ENCODE results near the gene BRD4. TPM values are rescaled to one million over a fixed set of nuclear protein-coding genes. Genes with fewer than 3 reads are reported as not detected.
A peak's percentile ranks its signal among the peaks of the same experiment; 100 is the strongest.

BRD4 gene
- polyA plus RNA-seq, 3 donors = 3.7 to 19.2 (median 4.2) TPM

- Mint-ChIP-seq H3K4me1 (no peaks in the 10 kb centered on the region), H3K4me3 (no peak overlapping the region), H3K9me3 (peaks cover 0 to 2% (median 0%) of the 10 kb centered on the region in 7 donors), H3K27me3 (ENCODE audit: low read depth in 3 of 3) (no peaks in the 10 kb centered on the region), H3K27ac (peak overlapping the region in 3 of 7 donors; percentile 36 to 60 (median 41)), H3K36me3 (peaks cover 73 to 96% of the 10 kb centered on the region in 2 donors)
- Histone ChIP-seq H3K4me3 (replicated peaks in 1 of 3; ENCODE audit: low read depth in 2 of 3, low read length in 3 of 3) (no peak overlapping the region), H2AFZ (ENCODE audit: insufficient read depth, low read depth, low read length, poor library complexity, severe bottlenecking) (no peak overlapping the region), H3K27me3 (ENCODE audit: control insufficient read depth in 2 of 2, insufficient read depth in 2 of 2, low read length in 2 of 2) (no peaks in the 10 kb centered on the region), H3K4me1 (ENCODE audit: control insufficient read depth in 1 of 2, insufficient read depth in 2 of 2, low read length in 2 of 2) (no peaks in the 10 kb centered on the region), H3K27ac (ENCODE audit: low read depth in 1 of 2, low read length in 2 of 2) (peak overlapping the region in 1 of 2 donors; percentile 42), H4K20me1 (ENCODE audit: insufficient read depth, low read length) (peaks cover 100% of the 10 kb centered on the region), H3K9ac (ENCODE audit: insufficient read depth, low read length, poor library complexity, severe bottlenecking) (no peak overlapping the region), H3K4me2 (replicated peaks; ENCODE audit: extremely low read depth, low read length, poor library complexity, severe bottlenecking) (no peak overlapping the region), H3K36me3 (replicated peaks in 1 of 2; ENCODE audit: control insufficient read depth in 1 of 2, insufficient read depth in 2 of 2, low read length in 2 of 2) (peaks cover 96 to 99% of the 10 kb centered on the region in 2 donors), H3K9me3 (replicated peaks in 1 of 2; ENCODE audit: control insufficient read depth in 1 of 2, insufficient read depth in 1 of 2, low read length in 2 of 2) (no peaks in the 10 kb centered on the region), H3K79me2 (ENCODE audit: insufficient read depth, low read length) (peaks cover 24% of the 10 kb centered on the region)
- WGBS (ENCODE audit: insufficient coverage) = 100% methylated on average over 9 of the region's 24 CpGs
- DNase-seq = no peak
- intact Hi-C loops (cut with micrococcal nuclease) = loop anchor here in 1 of 2 donors (5.0 kb wide), 1 partner anchor 74 kb away; no protein-coding TSS in a partner anchor
- TF ChIP-seq CTCF (IDR thresholded peaks at IDR 0.05) = no peak
Measured at GRCh38 chr19:15251010-15251748, 81.2 kb downstream of the BRD4 start.

GRCh38 chr19:15250640-15250993 is 81.7 kb downstream of the BRD4 start:
- Histone ChIP-seq H3K4me3 (replicated peaks in 1 of 3; ENCODE audit: low read depth in 2 of 3, low read length in 3 of 3) (no peak overlapping the region), H3K27me3 (ENCODE audit: control insufficient read depth in 2 of 2, insufficient read depth in 2 of 2, low read length in 2 of 2) (no peaks in the 10 kb centered on the region), H3K9me3 (replicated peaks in 1 of 2; ENCODE audit: control insufficient read depth in 1 of 2, insufficient read depth in 1 of 2, low read length in 2 of 2) (no peaks in the 10 kb centered on the region), H3K36me3 (replicated peaks in 1 of 2; ENCODE audit: control insufficient read depth in 1 of 2, insufficient read depth in 2 of 2, low read length in 2 of 2) (peaks cover 96 to 99% of the 10 kb centered on the region in 2 donors), H3K27ac (ENCODE audit: low read depth in 1 of 2, low read length in 2 of 2) (peak overlapping the region in 1 of 2 donors; percentile 42), H4K20me1 (ENCODE audit: insufficient read depth, low read length) (peaks cover 100% of the 10 kb centered on the region), H3K9ac (ENCODE audit: insufficient read depth, low read length, poor library complexity, severe bottlenecking) (no peak overlapping the region), H3K79me2 (ENCODE audit: insufficient read depth, low read length) (peaks cover 24% of the 10 kb centered on the region), H3K4me1 (ENCODE audit: control insufficient read depth in 1 of 2, insufficient read depth in 2 of 2, low read length in 2 of 2) (no peaks in the 10 kb centered on the region), H3K4me2 (replicated peaks; ENCODE audit: extremely low read depth, low read length, poor library complexity, severe bottlenecking) (no peak overlapping the region), H2AFZ (ENCODE audit: insufficient read depth, low read depth, low read length, poor library complexity, severe bottlenecking) (no peak overlapping the region)
- Mint-ChIP-seq H3K4me1 (no peaks in the 10 kb centered on the region), H3K27ac (peak overlapping the region in 3 of 7 donors; percentile 12 to 60 (median 41)), H3K27me3 (ENCODE audit: low read depth in 3 of 3) (no peaks in the 10 kb centered on the region), H3K36me3 (peaks cover 73 to 96% of the 10 kb centered on the region in 2 donors), H3K4me3 (no peak overlapping the region), H3K9me3 (peaks cover 0 to 2% (median 0%) of the 10 kb centered on the region in 7 donors)
- DNase-seq = no peak
- TF ChIP-seq CTCF (IDR thresholded peaks at IDR 0.05) = no peak
- intact Hi-C loops (cut with micrococcal nuclease) = loop anchor here in 1 of 2 donors (5.0 kb wide), 1 partner anchor 73 kb away; no protein-coding TSS in a partner anchor
- 100% methylated on average over 1 of the region's 1 CpG for WGBS (ENCODE audit: insufficient coverage)
